Chondrocyte (in vitro differentiated cells): ENCODE measurements around the gene CUL9. TPM values are rescaled to one million over a fixed set of nuclear protein-coding genes. Genes with fewer than 3 reads are reported as not detected.

ENCODE experiments used
- DNase-seq: peaks from one replicate; pipeline ENCODE4 v3.0.0; 2021; ENCODE audit warnings: mixed read lengths, low spot score
- H3K27ac Mint-ChIP-seq: one replicate; pipeline ENCODE4 v1.8.0; 2021; ENCODE audit warnings: mild to moderate bottlenecking, moderate library complexity, mixed read lengths; ENCODE audit not compliant: unreplicated experiment
- H3K27me3 Mint-ChIP-seq: 2 replicates; pipeline ENCODE4 v1.8.0; 2021; ENCODE audit warnings: low read depth, mixed read lengths
- H3K36me3 Mint-ChIP-seq: 2 replicates; pipeline ENCODE4 v1.8.0; 2021; ENCODE audit warnings: low read depth, mixed read lengths
- H3K4me1 Mint-ChIP-seq: 2 replicates; pipeline ENCODE4 v1.8.0; 2021; ENCODE audit warnings: low read depth, mild to moderate bottlenecking, mixed read lengths
- H3K4me3 Mint-ChIP-seq: one replicate; pipeline ENCODE4 v1.8.0; 2021; ENCODE audit warnings: mild to moderate bottlenecking, moderate library complexity, mixed read lengths; ENCODE audit not compliant: unreplicated experiment
- H3K9me3 Mint-ChIP-seq: 2 replicates; pipeline ENCODE4 v1.8.0; 2021; ENCODE audit warnings: low read depth, mixed read lengths
- CTCF ChIP-seq: fragments of 200-600 bp; sonication (generic); IDR thresholded peaks from 2 replicates; pipeline ENCODE4 v1.5.0; 2021; ENCODE audit warnings: antibody characterized with exemption, mild to moderate bottlenecking, moderate library complexity
- total RNA-seq: library from RNA; stranded (reverse); gene quantifications from 3 replicates; pipeline ENCODE4 v1.2.1, GENCODE V29; 2021

The CUL9 gene
- total RNA-seq, 1 donor from 2014 or later, result 19.8 TPM

DNA sequence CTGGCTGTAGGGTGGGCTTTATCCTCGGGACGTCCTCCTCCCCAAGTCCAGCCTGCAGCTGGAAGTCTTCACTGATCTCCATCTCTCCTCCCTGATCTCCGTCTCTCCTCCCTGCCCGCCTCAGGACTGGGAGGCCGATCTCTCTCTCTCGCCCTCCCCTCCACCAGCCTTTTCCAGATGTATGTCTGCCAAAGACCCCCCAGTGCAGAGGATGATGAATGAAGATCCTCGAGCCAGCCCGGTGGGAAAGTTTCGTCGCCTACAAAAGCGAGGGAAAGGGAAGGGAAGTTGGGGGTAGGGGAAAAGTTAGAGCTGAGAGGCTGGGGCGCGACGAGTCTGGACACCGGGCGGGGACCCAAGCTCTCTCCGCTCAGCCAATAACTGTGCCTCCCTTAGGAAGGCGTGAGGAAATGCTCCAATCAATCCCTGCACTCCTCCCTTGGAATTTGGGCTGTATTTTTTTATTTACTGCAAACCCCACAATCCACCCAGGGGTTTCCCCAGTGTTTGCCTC lies 11.5 kb upstream of the CUL9 start:
- Mint-ChIP-seq H3K27ac (peak overlapping the region; percentile 97), H3K4me3 (peak overlapping the region; percentile 78)
- DNase-seq, result no peak

DNA sequence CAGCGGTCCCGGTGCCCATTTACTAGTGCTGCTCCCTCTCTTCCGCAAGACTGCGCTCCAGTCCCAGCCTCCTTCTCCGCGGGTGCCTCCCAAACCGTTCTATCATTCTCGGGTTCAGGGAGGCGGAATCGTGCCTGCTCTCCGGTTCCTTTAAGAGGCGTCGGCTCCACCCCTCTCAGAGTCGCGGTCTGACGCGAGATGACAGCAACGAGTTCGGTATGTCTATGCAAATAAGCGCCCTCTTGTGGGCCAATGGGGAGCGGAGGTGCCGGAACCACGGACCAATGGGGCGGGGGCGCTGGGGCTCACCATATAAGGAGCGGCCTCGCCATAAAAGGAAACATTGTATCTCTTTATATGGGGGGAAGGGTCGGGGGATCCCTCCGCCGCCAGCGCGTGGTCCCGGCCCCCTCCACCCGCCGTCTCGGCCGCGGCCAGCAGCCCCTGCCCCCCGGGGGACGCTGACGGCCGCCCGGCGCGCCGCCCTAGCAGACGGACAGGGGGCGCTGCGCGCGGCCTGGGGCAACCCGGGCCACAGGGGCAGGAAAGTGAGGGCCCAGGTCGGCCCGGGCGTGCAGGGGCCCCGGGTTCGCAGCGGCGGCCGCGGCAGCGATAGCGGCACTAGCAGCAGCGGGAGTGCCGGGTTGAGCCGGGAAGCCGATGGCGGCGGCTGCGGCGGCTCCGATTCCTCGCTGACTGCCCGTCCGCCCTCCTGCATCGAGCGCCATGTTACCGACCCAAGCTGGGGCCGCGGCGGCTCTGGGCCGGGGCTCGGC lies 10.9 kb upstream of the CUL9 start, which contains the start of gene SRF:
Gene SRF (plus strand): TSS at position 339 of the 776 bp plus-strand sequence. CDS start 388 bp downstream, at position 727.
- Mint-ChIP-seq H3K27me3 (no peaks in the 10 kb centered on the region), H3K27ac (peak within 1 kb of the TSS; percentile 97), H3K9me3 (no peaks in the 10 kb centered on the region), H3K4me3 (peak within 1 kb of the TSS; percentile 97), H3K36me3 (peaks cover 10% of the 10 kb centered on the region), H3K4me1 (peaks cover 35% of the 10 kb centered on the region)
- DNase-seq, result peak; percentile 99
- TF ChIP-seq CTCF, result peak; percentile 88

More for the DNA sequence above, 11.5 kb upstream of the CUL9 start:
- Mint-ChIP-seq H3K4me1 (peaks cover 33% of the 10 kb centered on the region), H3K27me3 (no peaks in the 10 kb centered on the region), H3K36me3 (peaks cover 7% of the 10 kb centered on the region), H3K9me3 (no peaks in the 10 kb centered on the region)
- no peak for TF ChIP-seq CTCF

GRCh38 chr6:43171707-43172103 lies 10.3 kb upstream of the CUL9 start:
- Mint-ChIP-seq H3K27me3 (no peaks in the 10 kb centered on the region), H3K27ac (peak overlapping the region; percentile 93), H3K36me3 (peaks cover 11% of the 10 kb centered on the region), H3K4me1 (peaks cover 35% of the 10 kb centered on the region), H3K4me3 (peak overlapping the region; percentile 97), H3K9me3 (no peaks in the 10 kb centered on the region)
- TF ChIP-seq CTCF, result no peak
- no peak for DNase-seq

- DNase-seq, result peak; percentile 94
- Mint-ChIP-seq H3K36me3 (peaks cover 11% of the 10 kb centered on the region), H3K27ac (peak overlapping the region; percentile 93), H3K27me3 (no peaks in the 10 kb centered on the region), H3K4me1 (peaks cover 35% of the 10 kb centered on the region), H3K9me3 (no peaks in the 10 kb centered on the region), H3K4me3 (peak overlapping the region; percentile 97)
- no peak for TF ChIP-seq CTCF
Measured at GRCh38 chr6:43172104-43173007, 9.6 kb upstream of the CUL9 start.
